H1 (cell line): ENCODE results near the gene NPSR1. TPM values are rescaled to one million over a fixed set of nuclear protein-coding genes. Genes with fewer than 3 reads are reported as not detected.

Source experiments
- CBX8 ChIP-seq: fragments of 300-800, 300-1000 bp; sonication (generic); IDR thresholded peaks from 2 replicates; pipeline ENCODE4 v1.7.1; 2016; ENCODE audit warnings: low read depth, low read length, borderline replicate concordance
- JUND ChIP-seq: IDR thresholded peaks from 2 replicates; pipeline ENCODE4 v1.6.1; 2011; ENCODE audit warnings: mild to moderate bottlenecking, improper control_type of control experiment, low read length
- TBP ChIP-seq: IDR thresholded peaks from 2 replicates; pipeline ENCODE4 v1.6.1; 2011; ENCODE audit warnings: low read depth, low read length, improper control_type of control experiment
- polyA plus RNA-seq, 7 experiments: library from polyadenylated mRNA; depleted of rRNA in 3 of 7; stranded (reverse) in 5 of 7; unstranded in 2 of 7; fragments of >200 nt in 5 of 7; fragments of 200-250 nt in 2 of 7; gene quantifications; 1 replicate in 5 of 7; 2 replicates in 1 of 7; 4 replicates in 1 of 7; pipeline versions ENCODE4 v1.2.1 to v1.2.3, GENCODE V29; 2011 to 2013; ENCODE audit warnings: missing spikeins in 2 of 7, mixed read lengths in 2 of 7
- total RNA-seq: library from RNA; stranded (reverse); fragmentation: NEBNext Ultra II Directional; extraction: Animal tissue kit (Norgen Biotek cat#: 25700); gene quantifications from 2 replicates; pipeline ENCODE4 v1.2.1, GENCODE V29; 2021

NPSR1 gene
- total and polyA plus RNA-seq, 2 of the 8 experiments (the other 6 are each of a cell fraction or from before 2014, with no cell fraction given), result not detected

DNA sequence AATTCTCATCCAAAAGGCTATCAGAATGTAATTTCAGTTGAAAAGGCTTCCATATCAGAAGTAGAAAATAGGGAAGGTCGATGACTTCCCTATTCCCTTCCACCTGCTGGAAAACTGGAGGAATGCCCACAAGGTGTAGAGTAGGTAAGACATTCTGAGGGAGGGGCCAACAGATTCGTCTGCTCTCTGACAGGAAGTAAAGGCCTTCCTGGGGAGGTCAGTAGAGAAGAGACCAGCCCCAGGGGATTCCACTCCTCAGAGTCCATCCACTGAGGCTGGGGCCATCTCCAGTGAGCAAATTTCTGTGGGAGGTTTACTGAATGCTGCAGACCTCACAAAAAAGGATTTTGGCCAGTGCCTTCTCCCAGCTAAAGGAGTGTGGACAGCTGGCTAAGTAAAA, 19.5 kb downstream of the NPSR1 start (continued):
- TF ChIP-seq JUND, result no peak
- TF ChIP-seq TBP, result no peak
- TF ChIP-seq CBX8, result no peak
